Measurements from ENCODE around the gene STK10.

STK10 gene

GRCh38 chr5:172106511-172107356 lies 81.3 kb downstream of the STK10 start:
- peak in 12 of 14 donors; percentile 21 to 74 (median 36) for DNase-seq

GRCh38 chr5:172105811-172106210 lies 82.2 kb downstream of the STK10 start:
- DNase-seq, result no peak

- DNase-seq, result peak in 1 of 14 donors; percentile 63
Measured at GRCh38 chr5:172104801-172105701, 83.0 kb downstream of the STK10 start.

GRCh38 chr5:172104021-172104420 lies 84.0 kb downstream of the STK10 start:
- DNase-seq, result no peak

- peak in 1 of 14 donors; percentile 95 for DNase-seq
Measured at GRCh38 chr5:172102913-172103626, 85.0 kb downstream of the STK10 start.

- no peak for DNase-seq
Measured at GRCh38 chr5:172102218-172102870, 85.7 kb downstream of the STK10 start.

GRCh38 chr5:172101547-172102217 lies 86.3 kb downstream of the STK10 start:
- no peak for DNase-seq

GRCh38 chr5:172098883-172099282 lies 89.1 kb downstream of the STK10 start:
- DNase-seq, result no peak

- DNase-seq, result no peak
Measured at GRCh38 chr5:172098046-172098445, 90.0 kb downstream of the STK10 start.

GRCh38 chr5:172097356-172097755 lies 90.7 kb downstream of the STK10 start:
- no peak for DNase-seq

- no peak for DNase-seq
Measured at GRCh38 chr5:172096207-172096940, 91.7 kb downstream of the STK10 start.

- no peak for DNase-seq
Measured at GRCh38 chr5:172095368-172096206, 92.4 kb downstream of the STK10 start.

- no peak for DNase-seq
Measured at GRCh38 chr5:172093965-172094364, 94.1 kb downstream of the STK10 start.

GRCh38 chr5:172093559-172093958 lies 94.5 kb downstream of the STK10 start:
- DNase-seq, result no peak

- DNase-seq, result no peak
Measured at GRCh38 chr5:172091956-172092732, 95.9 kb downstream of the STK10 start.

- DNase-seq, result no peak
Measured at GRCh38 chr5:172090976-172091547, 97.0 kb downstream of the STK10 start.

- no peak for DNase-seq
Measured at GRCh38 chr5:172089298-172090117, 98.5 kb downstream of the STK10 start.

- no peak for DNase-seq
Measured at GRCh38 chr5:172088801-172089200, 99.2 kb downstream of the STK10 start.
